ENCODE measurements around the gene SLCO2A1. TPM values are rescaled to one million over a fixed set of nuclear protein-coding genes. Genes with fewer than 3 reads are reported as not detected.

Gene SLCO2A1
- total RNA-seq, 1 donor from 2014 or later = 0.07 TPM

DNA sequence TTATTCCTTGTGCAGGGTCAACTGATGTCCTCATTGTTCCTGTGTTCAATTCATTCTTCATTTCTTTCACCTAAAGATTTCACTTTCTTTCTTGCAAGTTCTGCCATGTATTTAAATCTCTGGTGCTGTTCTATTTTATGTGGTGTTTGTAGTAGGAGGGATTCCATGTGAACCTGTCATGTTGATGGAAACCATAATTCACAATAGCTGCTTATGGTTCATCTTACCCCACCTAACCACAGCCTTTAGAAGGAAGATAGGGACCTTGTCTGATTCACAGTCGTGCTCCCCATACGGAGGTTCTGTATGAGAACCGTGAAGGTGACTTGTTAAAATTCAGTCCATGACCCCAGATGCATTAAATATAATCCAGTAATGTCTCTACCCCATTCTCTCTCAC is 21.9 kb downstream of the SLCO2A1 start:
- no peak overlapping the region for H3K4me3 Mint-ChIP-seq
- TF ChIP-seq EZH2phosphoT487 (IDR thresholded peaks at IDR 0.05) (no peak), EZH2 (IDR thresholded peaks at IDR 0.05) (no peak)
- TF ChIP-seq, protein P1, sequence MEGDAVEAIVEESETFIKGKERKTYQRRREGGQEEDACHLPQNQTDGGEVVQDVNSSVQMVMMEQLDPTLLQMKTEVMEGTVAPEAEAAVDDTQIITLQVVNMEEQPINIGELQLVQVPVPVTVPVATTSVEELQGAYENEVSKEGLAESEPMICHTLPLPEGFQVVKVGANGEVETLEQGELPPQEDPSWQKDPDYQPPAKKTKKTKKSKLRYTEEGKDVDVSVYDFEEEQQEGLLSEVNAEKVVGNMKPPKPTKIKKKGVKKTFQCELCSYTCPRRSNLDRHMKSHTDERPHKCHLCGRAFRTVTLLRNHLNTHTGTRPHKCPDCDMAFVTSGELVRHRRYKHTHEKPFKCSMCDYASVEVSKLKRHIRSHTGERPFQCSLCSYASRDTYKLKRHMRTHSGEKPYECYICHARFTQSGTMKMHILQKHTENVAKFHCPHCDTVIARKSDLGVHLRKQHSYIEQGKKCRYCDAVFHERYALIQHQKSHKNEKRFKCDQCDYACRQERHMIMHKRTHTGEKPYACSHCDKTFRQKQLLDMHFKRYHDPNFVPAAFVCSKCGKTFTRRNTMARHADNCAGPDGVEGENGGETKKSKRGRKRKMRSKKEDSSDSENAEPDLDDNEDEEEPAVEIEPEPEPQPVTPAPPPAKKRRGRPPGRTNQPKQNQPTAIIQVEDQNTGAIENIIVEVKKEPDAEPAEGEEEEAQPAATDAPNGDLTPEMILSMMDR (IDR thresholded peaks at IDR 0.05) = no peak
- Histone ChIP-seq H3K27me3 (no peaks in the 10 kb centered on the region), H3K79me2 (ENCODE audit: low read depth) (no peaks in the 10 kb centered on the region), H3K9me3 (ENCODE audit: low read depth) (no peaks in the 10 kb centered on the region), H3K4me3 (no peak overlapping the region), H3K9ac (no peak overlapping the region), H3K27ac (no peak overlapping the region), H2AFZ (replicated peaks) (no peak overlapping the region), H3K4me1 (no peaks in the 10 kb centered on the region), H3K4me2 (no peak overlapping the region), H3F3A (ENCODE audit: low read depth) (no peaks in the 10 kb centered on the region), H4K20me1 (ENCODE audit: low read depth) (no peaks in the 10 kb centered on the region), H3K36me3 (no peaks in the 10 kb centered on the region)
- no peaks in the 10 kb centered on the region for H3K36me3 Mint-ChIP-seq
- H3K4me1 Mint-ChIP-seq = no peaks in the 10 kb centered on the region
- no peak for DNase-seq (ENCODE audit: low spot score)
- H3K27me3 Mint-ChIP-seq (ENCODE audit: insufficient read depth, low read depth) = peaks cover 4% of the 10 kb centered on the region
- peaks cover 12% of the 10 kb centered on the region for H3K9me3 Mint-ChIP-seq
- H3K27ac Mint-ChIP-seq = no peak overlapping the region

DNA sequence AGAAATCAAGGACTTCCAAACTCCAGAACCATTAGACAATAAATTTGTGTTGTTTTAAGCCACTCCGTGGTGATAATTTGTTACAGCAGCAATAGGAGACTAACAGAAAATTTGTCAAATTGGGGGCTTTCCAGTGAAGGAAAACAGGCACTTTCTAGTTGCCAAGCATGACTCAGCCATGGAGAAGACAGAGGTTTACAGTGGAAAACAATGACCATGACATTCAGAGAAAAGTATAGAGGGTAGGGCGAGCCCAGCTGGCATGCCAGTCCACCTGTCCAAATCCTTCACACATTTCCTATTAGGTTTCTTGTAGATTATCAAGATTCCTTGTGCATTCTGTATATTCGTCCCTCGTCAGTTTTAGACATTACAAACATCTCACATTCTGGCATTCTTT is 24.9 kb downstream of the SLCO2A1 start:
- Histone ChIP-seq H3K79me2 (ENCODE audit: low read depth) (no peaks in the 10 kb centered on the region), H3K27me3 (no peaks in the 10 kb centered on the region), H3K9me3 (ENCODE audit: low read depth) (no peaks in the 10 kb centered on the region), H2AFZ (replicated peaks) (no peak overlapping the region), H3K9ac (no peak overlapping the region), H3K4me3 (no peak overlapping the region), H4K20me1 (ENCODE audit: low read depth) (no peaks in the 10 kb centered on the region), H3K4me1 (no peaks in the 10 kb centered on the region), H3F3A (ENCODE audit: low read depth) (no peaks in the 10 kb centered on the region), H3K27ac (no peak overlapping the region), H3K4me2 (no peak overlapping the region), H3K36me3 (no peaks in the 10 kb centered on the region)
- Mint-ChIP-seq H3K27me3 (ENCODE audit: insufficient read depth, low read depth) (peaks cover 7% of the 10 kb centered on the region), H3K27ac (no peak overlapping the region), H3K9me3 (peaks cover 12% of the 10 kb centered on the region), H3K4me3 (no peak overlapping the region), H3K4me1 (no peaks in the 10 kb centered on the region), H3K36me3 (no peaks in the 10 kb centered on the region)
- DNase-seq (ENCODE audit: low spot score) = no peak
- TF ChIP-seq EZH2phosphoT487 (IDR thresholded peaks at IDR 0.05) = no peak
- TF ChIP-seq EZH2 (IDR thresholded peaks at IDR 0.05) = no peak
- TF ChIP-seq, protein P1 (IDR thresholded peaks at IDR 0.05) = no peak

DNA sequence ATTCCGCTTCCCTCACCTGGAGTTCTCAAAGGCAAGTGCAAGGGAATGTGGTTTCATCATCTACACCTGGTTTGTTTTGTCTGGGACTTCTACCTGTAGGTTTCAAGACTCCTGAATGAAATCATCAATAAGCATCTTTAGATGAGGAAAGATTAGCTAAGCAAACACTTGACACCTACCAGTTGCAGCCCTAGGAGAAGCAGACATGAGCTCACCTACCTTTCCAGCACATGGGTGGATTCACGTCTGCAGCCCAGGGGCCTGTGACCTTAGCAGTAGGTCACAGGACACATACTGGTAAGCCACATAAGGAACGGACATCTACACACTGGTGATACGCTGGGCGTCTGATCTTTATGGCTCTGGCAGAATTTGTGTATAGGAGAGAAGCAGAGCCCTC is 26.7 kb downstream of the SLCO2A1 start:
- H4K20me1 ChIP-seq (ENCODE audit: low read depth) = no peaks in the 10 kb centered on the region
- H3K36me3 Mint-ChIP-seq = no peaks in the 10 kb centered on the region

More for the DNA sequence above, 26.7 kb downstream of the SLCO2A1 start:
- no peak overlapping the region for H3K27ac ChIP-seq
- peaks cover under 1% of the 10 kb centered on the region for H3K27me3 ChIP-seq
- no peak overlapping the region for H2AFZ ChIP-seq (replicated peaks)
- no peak overlapping the region for H3K4me2 ChIP-seq
- no peaks in the 10 kb centered on the region for H3K4me1 ChIP-seq
- Mint-ChIP-seq H3K27ac (no peak overlapping the region), H3K27me3 (ENCODE audit: insufficient read depth, low read depth) (peaks cover 9% of the 10 kb centered on the region), H3K9me3 (peaks cover 12% of the 10 kb centered on the region), H3K4me1 (no peaks in the 10 kb centered on the region), H3K4me3 (no peak overlapping the region)
- H3K36me3 ChIP-seq = no peaks in the 10 kb centered on the region
- DNase-seq (ENCODE audit: low spot score) = no peak
- H3K79me2 ChIP-seq (ENCODE audit: low read depth) = no peaks in the 10 kb centered on the region
- no peak for TF ChIP-seq EZH2phosphoT487 (IDR thresholded peaks at IDR 0.05)
- TF ChIP-seq, protein P1 (IDR thresholded peaks at IDR 0.05) = no peak
- no peak for TF ChIP-seq EZH2 (IDR thresholded peaks at IDR 0.05)
- H3K4me3 ChIP-seq = no peak overlapping the region
- H3K9ac ChIP-seq = no peak overlapping the region
- no peaks in the 10 kb centered on the region for H3F3A ChIP-seq (ENCODE audit: low read depth)
- H3K9me3 ChIP-seq (ENCODE audit: low read depth) = no peaks in the 10 kb centered on the region

Data from neural progenitor cell (in vitro differentiated cells).